Thoracic aorta (tissue), 2 donors: ENCODE data around the gene HSF2BP. TPM values are rescaled to one million over a fixed set of nuclear protein-coding genes. Genes with fewer than 3 reads are reported as not detected.
"Not testable (repeated sequence)": the region's sequence is repeated elsewhere in the genome, so short reads cannot be mapped to it uniquely, and the experiment has no call there.

Source experiments
- ATAC-seq: fragments of 150-250 bp; one replicate; pipeline ENCODE4 v1.8.0; 2017; ENCODE audit warnings: low read depth; ENCODE audit not compliant: insufficient number of reproducible peaks, low FRiP score
- DNase-seq: peaks from one replicate; pipeline ENCODE4 v3.0.0-alpha.2; 2020; ENCODE audit warnings: low spot score
- H3K27ac ChIP-seq, 2 donors: fragments of 200-600 bp; sonication (generic); 1 replicate in 1 of 2; 2 replicates in 1 of 2; pipeline ENCODE4 v1.5.1; 2016; ENCODE audit warnings: mild to moderate bottlenecking in 2 of 2, moderate library complexity in 2 of 2
- H3K27me3 ChIP-seq: fragments of 200-600 bp; sonication (generic); replicated peaks from 2 replicates; pipeline ENCODE4 v1.6.0; 2016; ENCODE audit warnings: mild to moderate bottlenecking; ENCODE audit not compliant: insufficient read depth
- H3K36me3 ChIP-seq: fragments of 200-600 bp; sonication (generic); one replicate; pipeline ENCODE4 v1.5.1; 2016
- H3K4me1 ChIP-seq, 2 donors: fragments of 200-600 bp; sonication (generic); 1 replicate in 1 of 2; 2 replicates in 1 of 2; pipeline versions ENCODE4 v1.5.1 to v1.6.0; 2016; ENCODE audit warnings: low read depth in 2 of 2, mild to moderate bottlenecking in 1 of 2; ENCODE audit not compliant: control insufficient read depth in 1 of 2
- H3K4me3 ChIP-seq: fragments of 200-600 bp; sonication (generic); 2 replicates; pipeline ENCODE4 v1.5.1; 2016; ENCODE audit warnings: mild to moderate bottlenecking
- H3K9me3 ChIP-seq: fragments of 200-600 bp; sonication (generic); 2 replicates; pipeline ENCODE4 v1.5.1; 2016
- total RNA-seq, 2 donors: library from RNA; depleted of rRNA; stranded (reverse); fragments of >200 nt; gene quantifications; one replicate each; pipeline versions ENCODE4 v1.1.0 to v1.2.3, GENCODE V29; 2016
- TF ChIP-seq, protein P1 (sequence below): fragments of 200-600 bp; sonication (generic); IDR thresholded peaks from one replicate; pipeline ENCODE4 v1.5.1; 2019; ENCODE audit warnings: antibody characterized with exemption

HSF2BP gene
- total RNA-seq, 2 donors from 2014 or later: 0.78 TPM; not detected in 1

DNA sequence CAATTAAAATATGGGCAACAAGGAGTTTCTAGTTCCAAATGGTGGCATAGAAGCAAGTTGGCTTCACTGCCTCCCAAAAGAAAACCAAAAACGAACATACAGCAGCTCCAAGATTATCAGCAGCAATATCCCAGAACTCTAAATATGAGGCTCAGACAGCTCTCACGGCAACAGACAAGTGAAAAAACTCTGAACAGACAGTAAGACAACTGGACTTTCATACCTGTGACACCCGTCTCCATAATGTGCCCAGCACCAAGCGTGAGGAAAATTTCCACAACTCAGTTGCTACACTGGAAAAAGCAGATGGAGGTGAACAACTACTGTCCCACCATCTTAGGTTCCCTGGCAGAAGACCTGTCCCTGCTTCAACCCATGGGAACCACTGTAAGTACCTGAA lies 39.9 kb downstream of the HSF2BP start:
- DNase-seq: no peak
- Histone ChIP-seq H3K27ac (no peak overlapping the region), H3K9me3 (peaks cover 6% of the 10 kb centered on the region), H3K27me3 (no peaks in the 10 kb centered on the region), H3K4me1 (no peaks in the 10 kb centered on the region), H3K4me3 (no peak overlapping the region), H3K36me3 (no peaks in the 10 kb centered on the region)
- no peak for ATAC-seq
- TF ChIP-seq, protein P1, sequence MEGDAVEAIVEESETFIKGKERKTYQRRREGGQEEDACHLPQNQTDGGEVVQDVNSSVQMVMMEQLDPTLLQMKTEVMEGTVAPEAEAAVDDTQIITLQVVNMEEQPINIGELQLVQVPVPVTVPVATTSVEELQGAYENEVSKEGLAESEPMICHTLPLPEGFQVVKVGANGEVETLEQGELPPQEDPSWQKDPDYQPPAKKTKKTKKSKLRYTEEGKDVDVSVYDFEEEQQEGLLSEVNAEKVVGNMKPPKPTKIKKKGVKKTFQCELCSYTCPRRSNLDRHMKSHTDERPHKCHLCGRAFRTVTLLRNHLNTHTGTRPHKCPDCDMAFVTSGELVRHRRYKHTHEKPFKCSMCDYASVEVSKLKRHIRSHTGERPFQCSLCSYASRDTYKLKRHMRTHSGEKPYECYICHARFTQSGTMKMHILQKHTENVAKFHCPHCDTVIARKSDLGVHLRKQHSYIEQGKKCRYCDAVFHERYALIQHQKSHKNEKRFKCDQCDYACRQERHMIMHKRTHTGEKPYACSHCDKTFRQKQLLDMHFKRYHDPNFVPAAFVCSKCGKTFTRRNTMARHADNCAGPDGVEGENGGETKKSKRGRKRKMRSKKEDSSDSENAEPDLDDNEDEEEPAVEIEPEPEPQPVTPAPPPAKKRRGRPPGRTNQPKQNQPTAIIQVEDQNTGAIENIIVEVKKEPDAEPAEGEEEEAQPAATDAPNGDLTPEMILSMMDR: no peak

DNA sequence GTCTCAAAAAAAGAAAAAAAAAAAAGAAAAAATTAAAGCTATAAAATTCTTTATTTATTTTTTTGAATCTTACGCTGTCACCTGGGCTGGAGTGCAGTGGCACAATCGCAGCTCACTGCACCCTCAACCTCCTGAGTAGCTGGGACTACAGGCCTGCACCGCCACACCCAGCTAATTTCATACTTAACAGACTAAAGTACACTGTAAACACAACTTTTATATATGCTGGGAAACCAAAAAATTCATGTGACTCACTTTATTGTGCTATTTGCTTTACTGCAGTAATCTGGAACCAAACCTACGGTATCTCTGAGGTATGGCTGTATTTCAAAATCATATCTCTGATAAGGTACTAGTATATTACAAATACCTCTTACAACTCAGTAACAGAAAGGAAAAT lies 40.3 kb downstream of the HSF2BP start:
- Histone ChIP-seq H3K4me3 (no peak overlapping the region), H3K27me3 (no peaks in the 10 kb centered on the region), H3K36me3 (no peaks in the 10 kb centered on the region), H3K9me3 (peaks cover 6% of the 10 kb centered on the region), H3K4me1 (no peaks in the 10 kb centered on the region), H3K27ac (no peak overlapping the region)
- DNase-seq (no peak), ATAC-seq (no peak)
- TF ChIP-seq, protein P1: no peak

DNA sequence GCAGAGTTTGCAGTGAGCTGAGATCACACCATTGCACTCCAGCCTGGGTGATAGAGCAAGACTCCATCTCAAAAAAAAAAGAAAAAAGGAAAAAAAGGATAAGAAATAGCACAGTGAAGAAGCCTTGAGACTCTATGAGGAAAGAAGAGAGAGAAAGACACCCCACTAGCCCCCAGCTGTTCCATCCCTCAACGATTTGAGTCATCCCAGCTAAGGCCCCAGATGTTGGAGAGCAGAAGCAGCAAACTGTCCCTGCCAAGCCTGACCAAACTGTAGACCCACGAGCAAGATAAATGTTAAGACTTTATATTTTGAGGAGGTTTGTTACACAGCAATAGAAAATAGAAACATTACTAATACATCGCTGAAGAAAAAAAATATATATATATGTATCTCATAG lies 42.4 kb downstream of the HSF2BP start:
- H3K4me1 ChIP-seq, H3K27me3 ChIP-seq, H3K36me3 ChIP-seq, H3K4me3 ChIP-seq, H3K27ac ChIP-seq, DNase-seq, H3K9me3 ChIP-seq, ATAC-seq: not testable (repeated sequence)

DNA sequence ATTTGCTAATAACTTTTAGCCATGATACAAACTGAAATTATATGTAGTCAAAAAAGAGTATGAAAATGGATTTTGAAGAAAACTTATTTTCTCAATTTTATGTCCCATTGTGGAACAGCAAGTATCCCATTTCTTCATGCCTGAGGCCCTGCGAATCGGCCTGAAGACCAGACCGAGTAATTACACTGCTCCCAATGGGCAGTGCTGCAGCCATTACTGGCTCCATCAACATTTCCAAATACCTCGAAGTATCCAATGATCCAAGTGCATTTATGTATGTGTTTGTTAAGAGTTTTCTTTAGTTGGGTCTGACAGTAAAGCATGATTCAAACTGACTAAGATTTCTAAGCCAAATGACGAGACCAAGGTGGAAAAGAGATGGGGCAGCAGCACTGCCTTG lies 44.4 kb downstream of the HSF2BP start:
- Histone ChIP-seq H3K27me3 (no peaks in the 10 kb centered on the region), H3K27ac (no peak overlapping the region), H3K36me3 (no peaks in the 10 kb centered on the region), H3K9me3 (no peaks in the 10 kb centered on the region), H3K4me3 (no peak overlapping the region), H3K4me1 (no peaks in the 10 kb centered on the region)
- DNase-seq (no peak), ATAC-seq (no peak)
- TF ChIP-seq, protein P1: no peak

DNA sequence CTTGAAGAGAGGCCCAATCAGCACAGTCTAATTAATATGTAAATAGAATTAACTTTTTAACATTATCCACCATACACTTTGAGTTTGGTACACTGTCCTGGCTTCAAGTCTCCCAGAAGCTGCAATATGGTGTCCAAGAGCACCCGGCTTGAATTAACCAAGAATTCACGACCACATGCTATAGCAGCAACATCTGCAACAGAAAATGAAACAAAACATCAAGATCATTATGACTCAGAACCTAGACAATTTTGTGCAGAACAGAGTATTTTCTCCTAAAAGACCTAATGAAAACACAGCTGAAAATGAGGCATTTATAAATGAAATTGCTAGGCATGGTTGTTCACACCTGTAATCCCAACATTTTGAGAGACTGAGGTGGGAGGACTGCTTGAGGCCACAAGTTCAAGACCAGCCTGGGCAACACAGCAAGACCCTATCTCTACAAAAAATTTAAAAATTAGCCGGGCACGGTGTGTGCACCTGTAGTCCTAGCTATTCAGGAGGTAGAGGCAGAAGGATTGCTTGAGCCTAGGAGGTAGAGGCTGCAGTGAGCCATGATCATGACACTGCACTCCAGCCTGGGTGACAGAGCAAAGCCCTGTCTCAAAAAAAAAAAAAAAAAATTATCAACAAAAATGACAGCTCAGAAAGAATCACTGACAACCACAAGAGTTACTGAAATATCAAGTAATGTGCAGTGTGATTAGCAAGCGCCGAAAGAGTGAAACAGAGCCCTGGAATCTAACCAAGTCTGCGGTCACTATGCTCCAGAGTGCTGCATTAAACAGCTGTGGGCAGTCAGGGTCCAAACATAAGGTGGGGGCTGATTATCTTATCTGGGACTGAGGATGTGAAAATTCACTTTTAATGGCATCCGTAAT lies 45.3 kb downstream of the HSF2BP start:
- no peaks in the 10 kb centered on the region for H3K36me3 ChIP-seq
- no peak for DNase-seq
- no peak overlapping the region for H3K4me3 ChIP-seq
- no peak overlapping the region for H3K27ac ChIP-seq
- H3K27me3 ChIP-seq: no peaks in the 10 kb centered on the region
- no peak for ATAC-seq
- TF ChIP-seq, protein P1: no peak
- H3K4me1 ChIP-seq: no peaks in the 10 kb centered on the region
- H3K9me3 ChIP-seq: no peaks in the 10 kb centered on the region
